RWPE1 (cell line): Measurements from ENCODE around the gene DCST2.

Experiments used
- CTCF ChIA-PET: fragments of 350-600 bp; sonication (Branson Sonifier 250); formaldehyde crosslinking; extraction: SDS; loops from one replicate; lab custom pipeline; 2021; lab: Yijun Ruan, JAX
- POLR2A ChIA-PET: fragments of 400-600 bp; formaldehyde crosslinking; extraction: SDS; loops from one replicate; lab custom pipeline; 2020; ENCODE audit warnings: antibody characterized with exemption; ENCODE audit not compliant: low non-redundant PET; lab: Yijun Ruan, JAX
- DNase-seq: peaks from one replicate; pipeline ENCODE4 v3.0.0; 2012; ENCODE audit warnings: low spot score
- H3K27ac ChIP-seq: fragments of 450-650 bp; 2 replicates; pipeline ENCODE4 v1.5.1; 2017
- CTCF ChIP-seq: fragments of 450-650 bp; conservative IDR thresholded peaks from 2 replicates; pipeline ENCODE4 v1.5.1; 2017; ENCODE audit warnings: low read depth, mild to moderate bottlenecking

The DCST2 gene

GRCh38 chr1:155076371-155076770 lies 42.8 kb upstream of the DCST2 start:
- CTCF ChIA-PET, result no interaction called here
- POLR2A ChIA-PET, result interaction anchor here (0.5 kb wide), 1 partner anchor 995 kb away, joined by 3 read pairs; no protein-coding TSS in a partner anchor
- TF ChIP-seq CTCF, result no peak
- no peak for DNase-seq
- no peak overlapping the region for H3K27ac ChIP-seq

GRCh38 chr1:155075535-155075934 lies 42.0 kb upstream of the DCST2 start:
- no peak for DNase-seq
- no peak for TF ChIP-seq CTCF
- POLR2A ChIA-PET, result no interaction called here
- CTCF ChIA-PET, result interaction anchor here (0.9 kb wide), 1 partner anchor 10 kb away, joined by 4 read pairs; no protein-coding TSS in a partner anchor
- peak overlapping the region; percentile 10; the same call in 1 of the 2 replicates for H3K27ac ChIP-seq

- ChIA-PET POLR2A (no interaction called here), CTCF (interaction anchor here (1.1 kb wide), 1 partner anchor 12 kb away, joined by 3 read pairs; no protein-coding TSS in a partner anchor)
- no peak for TF ChIP-seq CTCF
- no peak for DNase-seq
- peak overlapping the region; percentile 82 for H3K27ac ChIP-seq
Measured at GRCh38 chr1:155073377-155074242, 40.0 kb upstream of the DCST2 start.

GRCh38 chr1:155072531-155073289 lies 39.1 kb upstream of the DCST2 start:
- POLR2A ChIA-PET, result no interaction called here

GRCh38 chr1:155071701-155072100 lies 38.1 kb upstream of the DCST2 start:
- H3K27ac ChIP-seq, result peak overlapping the region; percentile 85
- CTCF ChIA-PET, result interaction anchor here (0.6 to 1.2 kb wide), 4 partner anchors 11 to 465 kb away, joined by 3 to 4 read pairs (median 4); no protein-coding TSS in a partner anchor
- POLR2A ChIA-PET, result no interaction called here
- no peak for DNase-seq
- no peak for TF ChIP-seq CTCF

More at GRCh38 chr1:155072531-155073289, 39.1 kb upstream of the DCST2 start:
- H3K27ac ChIP-seq, result peak overlapping the region; percentile 85
- TF ChIP-seq CTCF, result no peak
- CTCF ChIA-PET, result interaction anchor here (0.9 to 1.2 kb wide), 4 partner anchors 12 to 27 kb away, joined by 3 to 4 read pairs (median 3); no protein-coding TSS in a partner anchor
- no peak for DNase-seq
